NCI-H748 treated with DMSO at 0.1 percent for 48 hours (cell line): ENCODE data around the gene KRT72.

Experiments
- DNase-seq: peaks from one replicate; lab custom pipeline; 2025; lab: John Stamatoyannopoulos, UW

The KRT72 gene

GRCh38 chr12:52541709-52542108 lies 59.6 kb downstream of the KRT72 start:
- no peak for DNase-seq

- DNase-seq = no peak
Observed at GRCh38 chr12:52540531-52540930, 60.7 kb downstream of the KRT72 start.

- no peak for DNase-seq
Observed at GRCh38 chr12:52539821-52540173, 61.5 kb downstream of the KRT72 start.

GRCh38 chr12:52539083-52539820 lies 62.0 kb downstream of the KRT72 start:
- DNase-seq = peak; percentile 30

GRCh38 chr12:52537101-52537500 lies 64.2 kb downstream of the KRT72 start:
- DNase-seq = no peak
